NCI-H1417 treated with DMSO at 0.1 percent for 48 hours (cell line): ENCODE results near the gene RASAL2.

ENCODE experiments used
- DNase-seq: peaks from one replicate; lab custom pipeline; 2025; lab: John Stamatoyannopoulos, UW

The RASAL2 gene

DNA sequence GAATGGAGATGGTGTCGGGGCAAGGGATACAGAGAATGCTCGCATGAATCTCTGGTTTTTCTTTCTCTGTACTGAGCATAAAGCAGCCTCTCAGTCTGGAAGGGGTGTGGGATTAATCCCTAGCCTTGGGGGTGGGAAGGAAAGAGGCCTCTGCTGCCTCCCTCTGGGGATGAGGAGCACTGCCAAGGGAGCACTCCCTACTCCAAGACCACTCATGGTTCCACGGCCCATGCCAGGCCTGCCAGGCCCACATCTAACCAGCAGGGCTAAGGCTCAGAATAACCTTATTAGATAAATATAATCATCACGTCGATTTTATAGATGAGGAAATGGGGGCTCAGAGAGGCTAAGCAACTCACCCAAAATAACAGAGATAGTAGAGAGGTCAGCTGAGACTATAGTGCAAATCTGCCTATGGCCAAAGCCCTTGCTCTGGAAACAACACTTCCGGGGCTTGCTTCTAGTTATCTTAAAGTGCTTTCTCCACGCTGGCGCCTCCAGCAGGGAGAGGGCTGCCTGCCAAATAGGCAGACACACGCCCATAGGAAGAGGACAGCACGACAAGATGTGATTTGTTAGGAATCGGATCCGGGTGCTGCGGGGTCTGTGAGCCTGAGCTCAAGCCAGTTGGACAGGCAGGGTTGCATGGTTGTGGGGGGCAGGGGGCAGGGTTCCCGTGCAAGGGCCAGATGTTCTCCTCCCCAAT, 419.5 kb downstream of the RASAL2 start:
- no peak for DNase-seq

DNA sequence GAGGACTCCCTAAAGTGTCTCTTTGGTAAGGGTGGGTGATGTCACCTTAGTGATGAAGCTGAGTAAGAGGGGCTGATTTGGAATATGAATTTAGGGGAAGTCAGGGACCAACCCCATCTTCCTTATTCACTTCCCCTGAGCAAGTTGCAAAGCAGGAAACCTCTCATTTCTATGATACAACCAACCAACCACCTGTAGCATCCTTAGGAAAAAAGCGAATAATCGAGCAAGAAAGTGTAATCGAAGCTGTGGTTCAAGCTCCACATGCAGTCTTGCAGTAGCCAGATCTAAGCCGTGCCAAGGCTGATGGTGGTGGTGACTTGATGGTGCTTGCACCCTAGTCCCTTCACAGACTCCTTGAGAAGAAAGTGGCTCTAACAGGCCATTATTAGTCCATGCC, 422.2 kb downstream of the RASAL2 start:
- no peak for DNase-seq

DNA sequence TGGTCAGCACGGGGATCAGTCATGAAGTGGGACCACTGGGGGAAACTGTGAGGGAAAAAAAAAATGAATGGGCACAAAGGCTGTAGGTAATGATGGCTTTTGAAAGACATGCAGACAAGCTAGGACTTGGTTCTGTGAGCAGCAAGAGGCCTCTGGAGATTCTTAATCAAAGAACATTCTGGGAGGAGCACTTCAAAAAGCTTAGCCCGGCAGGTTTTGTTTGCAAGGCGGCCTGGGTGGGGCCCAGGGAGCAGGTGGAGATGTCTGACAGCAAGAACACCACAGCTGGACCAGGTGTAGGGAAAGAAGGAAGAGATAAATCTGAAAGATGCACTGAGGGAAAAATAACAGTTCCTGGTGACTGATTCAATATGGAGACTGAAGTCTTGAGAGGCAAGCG, 425.0 kb downstream of the RASAL2 start:
- DNase-seq = no peak

DNA sequence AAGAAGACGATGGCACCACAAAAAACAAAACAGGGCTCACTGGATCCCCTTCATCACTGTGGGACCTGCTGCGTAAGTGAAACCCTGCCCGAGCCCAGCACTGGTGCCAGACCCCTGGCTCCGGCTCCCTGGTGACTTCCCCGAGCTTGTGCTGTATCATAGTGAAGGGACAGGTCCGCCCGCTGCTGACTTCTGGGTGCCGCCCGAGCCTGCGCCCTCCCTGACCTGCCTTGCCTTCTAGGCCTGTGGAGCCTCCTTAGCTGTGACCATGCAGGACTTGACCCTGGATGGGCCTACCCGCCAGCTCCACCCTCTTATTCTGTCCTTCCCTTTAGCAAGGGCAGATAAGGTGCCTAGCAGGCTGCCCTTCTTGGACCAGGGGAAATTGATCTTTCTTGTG, 426.9 kb downstream of the RASAL2 start:
- no peak for DNase-seq

DNA sequence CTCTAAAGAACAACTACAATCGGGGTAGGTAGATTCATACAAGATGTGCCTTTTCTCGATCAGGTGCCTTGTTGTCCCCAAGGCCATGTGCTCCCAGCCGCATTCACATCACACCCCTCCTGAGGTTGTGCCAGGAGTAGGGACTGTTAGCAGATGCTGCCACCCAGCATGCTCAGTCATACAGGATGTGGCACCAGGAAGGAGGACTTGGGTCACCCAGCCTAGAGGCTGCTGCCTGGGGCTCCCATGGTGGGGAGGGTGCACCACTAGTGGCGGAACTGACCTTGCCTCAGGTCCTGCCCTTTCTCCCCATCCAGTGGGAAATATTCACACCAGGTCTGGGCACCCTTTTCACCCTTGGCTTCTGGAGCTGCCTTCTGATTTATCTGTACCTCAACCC, 427.3 kb downstream of the RASAL2 start:
- DNase-seq = no peak

DNA sequence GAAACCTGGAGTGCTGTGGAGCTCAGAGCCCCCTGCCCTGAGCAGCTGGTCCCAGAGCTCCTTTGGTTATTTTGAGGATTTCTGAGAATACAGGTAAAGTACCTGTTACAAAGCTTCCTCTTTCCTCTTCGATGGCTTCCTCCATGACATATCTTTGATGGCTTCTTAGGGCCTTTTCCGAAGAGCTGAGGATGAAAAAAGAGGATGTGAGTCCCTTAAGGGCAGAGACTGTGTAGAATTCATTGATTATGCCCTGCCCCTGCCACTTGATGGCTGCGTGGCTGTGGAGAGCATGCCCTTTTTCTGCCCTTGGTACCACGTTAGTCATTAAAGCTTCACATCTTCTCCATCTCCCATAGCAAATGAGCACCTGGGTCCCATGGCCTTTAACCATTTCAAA, 433.2 kb downstream of the RASAL2 start:
- DNase-seq = no peak

DNA sequence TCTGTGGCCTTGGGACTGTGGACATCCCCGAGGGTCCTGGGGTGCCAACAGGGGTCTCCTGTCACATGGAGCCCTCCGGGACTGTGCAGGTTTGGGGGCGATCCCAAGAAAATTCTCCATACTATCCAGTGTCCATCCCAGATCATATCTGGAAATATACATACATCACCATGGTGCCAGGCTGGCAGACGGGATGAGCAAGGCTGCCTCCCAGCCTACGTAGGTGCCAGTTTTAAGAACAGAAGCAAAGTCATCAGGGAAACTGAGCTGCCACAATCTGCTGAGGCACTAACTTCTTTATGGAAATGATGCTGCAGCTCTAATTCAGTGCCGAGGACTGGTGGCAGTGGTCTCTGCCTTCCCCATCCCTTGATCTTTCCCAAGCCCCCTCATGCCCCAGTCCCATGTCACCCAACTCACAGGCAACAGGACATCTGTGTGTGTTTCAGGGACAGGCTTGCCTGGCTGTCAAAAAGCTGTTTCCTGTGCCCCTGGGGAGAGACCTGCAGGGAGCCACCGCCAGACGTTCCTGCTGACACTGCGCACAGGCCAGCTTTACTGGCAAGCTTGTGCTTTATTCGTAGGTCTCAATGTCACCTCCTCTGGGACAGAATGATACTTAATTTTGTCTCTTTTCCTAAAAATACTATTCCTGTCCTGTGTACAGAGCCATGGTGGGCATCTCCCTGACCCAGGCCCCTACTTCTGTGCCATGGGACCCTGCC, 434.5 kb downstream of the RASAL2 start:
- no peak for DNase-seq

DNA sequence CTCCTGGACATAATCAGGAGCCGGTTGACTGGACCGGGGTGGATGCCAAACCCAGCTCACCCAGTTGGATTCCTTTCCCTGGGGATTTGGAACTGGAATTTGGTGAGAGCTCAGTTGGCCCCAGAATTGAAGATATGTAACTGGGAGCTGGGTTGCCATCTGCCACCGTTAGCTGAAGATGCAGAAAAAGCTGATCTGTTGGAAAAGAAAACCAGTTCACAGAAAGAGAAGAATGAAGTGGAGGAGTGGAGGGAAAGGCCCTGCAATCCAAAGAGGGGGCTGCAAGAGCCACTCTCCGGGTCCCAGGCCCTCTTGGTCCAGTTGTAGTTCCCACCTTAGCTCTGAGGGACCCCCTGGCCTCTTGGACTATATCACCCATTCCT, 435.0 kb downstream of the RASAL2 start:
- DNase-seq = no peak

DNA sequence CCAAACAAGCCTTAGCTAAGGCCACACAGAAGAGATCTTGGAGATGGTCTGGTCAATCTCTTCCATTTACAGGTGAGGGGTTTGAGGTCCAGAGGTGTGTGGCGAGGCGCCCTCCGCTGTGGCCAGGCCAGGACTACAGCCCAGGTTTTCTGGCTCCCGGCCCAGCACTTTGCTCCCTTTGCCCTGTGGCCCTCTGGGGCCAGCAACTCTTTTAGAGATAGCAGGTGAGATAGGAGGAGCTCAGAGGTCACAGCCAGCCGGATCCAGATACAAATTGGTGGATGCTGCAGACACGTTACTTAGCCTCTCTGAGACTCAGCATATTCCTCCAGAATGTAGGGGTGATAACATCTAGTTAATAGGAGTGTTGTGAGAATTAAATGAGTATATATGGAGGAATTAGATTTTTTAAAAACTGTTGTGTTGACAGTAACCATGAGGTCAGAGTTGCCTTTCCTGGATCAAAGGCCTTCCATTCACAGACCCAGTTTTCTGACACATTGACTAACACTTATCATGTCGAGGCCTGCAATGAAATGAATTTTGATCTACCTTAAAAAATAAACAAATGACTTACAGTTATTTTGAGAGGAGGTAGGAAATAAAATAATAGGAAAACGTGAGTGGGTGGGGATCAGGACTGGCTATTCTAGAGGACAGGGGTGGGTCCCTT, 435.6 kb downstream of the RASAL2 start:
- DNase-seq = no peak

DNA sequence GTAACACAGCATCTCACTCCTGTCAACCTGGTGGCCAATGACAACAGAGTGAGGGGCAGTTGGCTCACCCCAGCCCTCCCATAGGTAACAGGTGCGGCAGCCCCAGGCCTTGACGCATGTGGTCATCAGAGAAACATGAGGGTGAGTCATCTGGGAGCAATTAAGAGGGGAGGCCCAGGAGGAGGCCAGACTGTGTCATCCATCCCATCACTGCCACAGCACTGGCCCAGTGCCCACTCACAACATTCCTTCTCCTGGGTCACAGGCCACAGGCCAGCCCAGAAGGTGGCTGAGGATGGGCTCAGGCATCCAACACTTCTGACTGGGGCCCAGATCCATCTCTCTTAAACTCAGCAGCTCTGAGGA, 436.1 kb downstream of the RASAL2 start:
- DNase-seq = no peak

DNA sequence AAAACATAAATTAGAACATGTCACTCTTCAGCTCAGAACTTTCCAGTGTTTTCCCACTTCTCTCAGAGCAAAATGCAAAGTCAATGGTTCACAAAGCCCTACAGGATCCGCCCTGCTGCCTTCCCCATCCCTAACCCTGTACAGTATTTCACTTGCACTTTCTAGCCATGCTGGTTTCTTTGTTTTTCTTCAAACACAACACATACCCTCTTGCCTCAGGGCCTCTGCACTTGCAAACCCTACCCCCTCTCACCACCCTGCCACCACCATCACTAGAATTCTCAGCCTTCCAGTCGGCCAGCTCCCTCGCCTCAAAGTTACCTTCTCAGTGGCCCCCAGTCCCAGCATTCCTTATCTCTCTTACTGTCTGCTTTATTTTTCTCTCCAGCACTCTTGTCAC, 436.6 kb downstream of the RASAL2 start:
- DNase-seq = no peak

DNA sequence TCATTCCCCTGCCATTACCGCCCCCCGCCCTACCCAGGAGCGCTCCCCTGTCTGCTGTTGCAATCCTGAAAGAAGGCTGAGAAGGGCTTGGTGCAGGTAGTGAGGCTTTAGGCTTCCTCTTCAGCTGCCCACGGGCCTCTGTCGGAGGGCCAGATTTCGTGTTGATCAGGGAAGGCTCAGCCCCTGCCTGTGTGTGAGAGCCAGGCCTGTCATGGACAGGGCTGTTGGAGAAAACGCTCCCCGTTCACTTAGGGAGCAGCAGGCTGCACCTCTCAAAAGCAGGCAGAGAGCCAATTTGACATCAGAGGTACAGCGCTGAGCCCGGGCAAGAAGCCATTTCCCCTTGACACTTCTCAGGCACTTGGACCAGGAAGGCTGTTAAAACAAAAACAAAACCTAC, 438.0 kb downstream of the RASAL2 start:
- DNase-seq = no peak

DNA sequence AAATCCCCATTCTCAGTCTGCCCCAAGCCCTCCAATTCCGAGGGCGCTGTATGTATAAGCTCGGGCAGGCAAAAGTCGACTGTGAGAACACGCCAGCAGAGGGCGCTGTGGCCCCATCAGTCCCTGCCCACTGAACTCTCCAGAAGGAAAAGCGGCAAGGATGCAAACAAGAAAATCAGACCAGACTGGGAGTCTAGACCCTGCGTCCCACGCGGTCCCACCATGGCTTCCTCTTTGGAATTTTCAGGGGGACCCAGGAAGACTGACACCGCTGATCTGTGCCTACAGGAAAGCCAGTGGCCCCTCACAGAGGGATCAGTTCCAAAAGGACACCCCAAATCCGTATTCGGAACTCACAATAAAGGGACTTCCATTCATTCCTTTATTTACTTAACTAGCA, 438.5 kb downstream of the RASAL2 start:
- DNase-seq = peak; percentile 24

DNA sequence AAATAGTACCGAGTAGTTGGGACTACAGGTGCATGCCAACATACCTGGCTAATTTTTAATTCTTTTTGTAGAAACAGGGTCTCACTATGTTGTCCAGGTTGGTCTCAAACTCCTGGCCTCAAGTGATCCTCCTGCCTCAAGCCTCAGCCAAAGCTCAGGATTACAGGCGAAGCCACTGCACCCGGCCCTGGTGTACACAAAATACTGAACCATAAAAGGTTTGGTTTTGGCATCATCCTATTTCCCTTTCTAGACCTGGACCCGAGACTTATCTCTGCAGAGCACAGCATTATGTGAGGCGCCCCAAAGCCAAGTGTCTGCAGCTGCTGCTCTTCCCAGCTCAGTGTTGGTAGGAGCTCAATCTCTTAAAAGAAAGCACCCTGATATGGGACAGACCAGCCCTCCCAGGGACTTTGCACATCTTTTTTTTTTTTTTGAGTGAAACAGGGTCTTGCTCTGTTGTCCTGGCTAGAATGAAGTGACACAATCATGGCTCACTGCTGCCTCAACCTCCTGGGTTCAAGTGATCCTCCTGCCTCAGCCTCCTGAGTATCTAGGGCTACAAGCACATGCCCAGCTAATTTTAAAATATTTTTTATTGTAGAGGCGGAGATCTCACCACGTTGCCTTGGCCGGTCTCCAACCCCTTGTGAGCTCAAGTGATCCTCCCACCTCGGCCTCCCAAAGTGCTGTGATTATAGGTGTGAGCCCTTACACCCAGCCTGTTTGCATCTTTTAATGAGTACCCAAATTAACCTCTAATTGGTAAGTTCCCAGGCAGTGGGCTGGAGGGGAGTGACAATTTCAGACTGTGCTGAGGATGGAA, 439.4 kb downstream of the RASAL2 start:
- no peak for DNase-seq
